ENCODE data around the gene CCDC13. TPM values are rescaled to one million over a fixed set of nuclear protein-coding genes. Genes with fewer than 3 reads are reported as not detected.
A peak's percentile ranks its signal among the peaks of the same experiment; 100 is the strongest.

CCDC13 gene
- total and polyA plus RNA-seq, 2 donors (not counting 1 experiment from before 2014, with no cell fraction given) = 0.41 to 0.66 TPM

DNA sequence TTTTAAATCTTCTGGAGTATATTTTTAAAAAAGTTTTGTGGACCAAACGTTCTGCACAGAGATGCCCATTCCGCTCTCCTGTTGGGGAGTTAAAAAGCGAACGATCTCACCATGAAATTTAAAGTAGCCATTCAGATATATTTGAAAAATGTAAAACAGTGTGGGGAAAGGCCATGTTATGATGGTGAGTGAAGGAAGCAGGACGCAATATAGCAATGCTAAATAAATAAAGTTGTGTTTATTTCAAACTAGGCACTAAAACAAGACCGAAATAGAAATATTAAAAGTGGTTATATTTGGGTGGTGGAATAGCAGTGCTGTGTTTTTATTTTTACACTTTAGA lies 327 bp upstream of the CCDC13 start:
- Histone ChIP-seq H3K4me1 (ENCODE audit: control insufficient read depth, extremely low read depth, insufficient read depth, low read length) (peaks cover 3% of the 10 kb centered on the region), H3K9me3 (ENCODE audit: control insufficient read depth, insufficient read depth, low read depth, low read length) (no peaks in the 10 kb centered on the region), H3K27ac (ENCODE audit: insufficient read depth, low read length) (peak overlapping the region; percentile 30), H3K4me2 (ENCODE audit: extremely low read depth, insufficient read depth, low read length) (peak overlapping the region; percentile 69), H2AFZ (ENCODE audit: low read length) (peak overlapping the region; percentile 33), H3K4me3 (replicated peaks in 1 of 4; ENCODE audit: control extremely low read depth in 1 of 4, insufficient read depth in 1 of 4, low read depth in 3 of 4, low read length in 4 of 4) (peak overlapping the region; percentile 40 to 79 (median 59)), H3K36me3 (ENCODE audit: control insufficient read depth, insufficient read depth, low read length) (no peaks in the 10 kb centered on the region), H4K20me1 (ENCODE audit: control insufficient read depth, extremely low read depth, insufficient read depth, low read length) (no peaks in the 10 kb centered on the region), H3K9ac (ENCODE audit: insufficient read depth, low read length) (peak overlapping the region; percentile 44), H3K79me2 (ENCODE audit: control insufficient read depth, insufficient read depth, low read length) (no peaks in the 10 kb centered on the region), H3K27me3 (ENCODE audit: control insufficient read depth, insufficient read depth, low read length) (no peaks in the 10 kb centered on the region)
- no peak for DNase-seq (ENCODE audit: low read depth in 2 of 2)
- TF ChIP-seq EZH2 (IDR thresholded peaks at IDR 0.05; ENCODE audit: low read length, missing control alignments) = no peak
- TF ChIP-seq, protein P1, sequence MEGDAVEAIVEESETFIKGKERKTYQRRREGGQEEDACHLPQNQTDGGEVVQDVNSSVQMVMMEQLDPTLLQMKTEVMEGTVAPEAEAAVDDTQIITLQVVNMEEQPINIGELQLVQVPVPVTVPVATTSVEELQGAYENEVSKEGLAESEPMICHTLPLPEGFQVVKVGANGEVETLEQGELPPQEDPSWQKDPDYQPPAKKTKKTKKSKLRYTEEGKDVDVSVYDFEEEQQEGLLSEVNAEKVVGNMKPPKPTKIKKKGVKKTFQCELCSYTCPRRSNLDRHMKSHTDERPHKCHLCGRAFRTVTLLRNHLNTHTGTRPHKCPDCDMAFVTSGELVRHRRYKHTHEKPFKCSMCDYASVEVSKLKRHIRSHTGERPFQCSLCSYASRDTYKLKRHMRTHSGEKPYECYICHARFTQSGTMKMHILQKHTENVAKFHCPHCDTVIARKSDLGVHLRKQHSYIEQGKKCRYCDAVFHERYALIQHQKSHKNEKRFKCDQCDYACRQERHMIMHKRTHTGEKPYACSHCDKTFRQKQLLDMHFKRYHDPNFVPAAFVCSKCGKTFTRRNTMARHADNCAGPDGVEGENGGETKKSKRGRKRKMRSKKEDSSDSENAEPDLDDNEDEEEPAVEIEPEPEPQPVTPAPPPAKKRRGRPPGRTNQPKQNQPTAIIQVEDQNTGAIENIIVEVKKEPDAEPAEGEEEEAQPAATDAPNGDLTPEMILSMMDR (conservative IDR thresholded peaks at IDR 0.05 in 1 of 2, IDR thresholded peaks at IDR 0.05 in 1 of 2; ENCODE audit: low read depth in 1 of 2, low read length in 2 of 2) = no peak

DNA sequence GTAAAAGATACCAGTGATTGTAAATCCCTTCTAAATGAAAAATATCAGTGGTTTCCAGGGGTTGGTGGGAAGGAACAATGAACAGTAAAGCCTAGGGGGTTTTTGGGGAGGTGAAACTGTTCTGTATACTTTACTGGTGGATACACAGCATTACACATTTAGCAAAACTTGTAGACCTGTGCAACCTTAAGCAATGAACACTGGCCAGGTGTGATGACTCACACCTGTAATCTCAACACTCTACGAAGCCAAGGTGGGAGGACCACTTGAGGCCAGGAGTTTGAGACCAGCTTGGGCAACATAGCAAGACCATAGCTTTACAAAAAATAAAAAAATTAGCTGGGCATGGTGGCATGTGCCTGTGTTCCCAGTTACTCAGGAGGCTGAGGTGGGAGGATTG lies 1.8 kb downstream of the CCDC13 start:
- H3K79me2 ChIP-seq (ENCODE audit: control insufficient read depth, insufficient read depth, low read length) = no peaks in the 10 kb centered on the region
- no peaks in the 10 kb centered on the region for H4K20me1 ChIP-seq (ENCODE audit: control insufficient read depth, extremely low read depth, insufficient read depth, low read length)
- H3K9ac ChIP-seq (ENCODE audit: insufficient read depth, low read length) = no peak overlapping the region
- H3K9me3 ChIP-seq (ENCODE audit: control insufficient read depth, insufficient read depth, low read depth, low read length) = no peaks in the 10 kb centered on the region
- no peak overlapping the region for H3K4me2 ChIP-seq (ENCODE audit: extremely low read depth, insufficient read depth, low read length)
- no peak for DNase-seq (ENCODE audit: low read depth in 2 of 2)
- H3K27me3 ChIP-seq (ENCODE audit: control insufficient read depth, insufficient read depth, low read length) = no peaks in the 10 kb centered on the region
- H3K36me3 ChIP-seq (ENCODE audit: control insufficient read depth, insufficient read depth, low read length) = no peaks in the 10 kb centered on the region
- H3K4me3 ChIP-seq (replicated peaks in 1 of 4; ENCODE audit: control extremely low read depth in 1 of 4, insufficient read depth in 1 of 4, low read depth in 3 of 4, low read length in 4 of 4) = no peak overlapping the region
- no peak overlapping the region for H3K27ac ChIP-seq (ENCODE audit: insufficient read depth, low read length)
- no peak for TF ChIP-seq EZH2 (IDR thresholded peaks at IDR 0.05; ENCODE audit: low read length, missing control alignments)
- TF ChIP-seq, protein P1 (conservative IDR thresholded peaks at IDR 0.05 in 1 of 2, IDR thresholded peaks at IDR 0.05 in 1 of 2; ENCODE audit: low read depth in 1 of 2, low read length in 2 of 2) = no peak
- H2AFZ ChIP-seq (ENCODE audit: low read length) = no peak overlapping the region
- H3K4me1 ChIP-seq (ENCODE audit: control insufficient read depth, extremely low read depth, insufficient read depth, low read length) = no peaks in the 10 kb centered on the region

DNA sequence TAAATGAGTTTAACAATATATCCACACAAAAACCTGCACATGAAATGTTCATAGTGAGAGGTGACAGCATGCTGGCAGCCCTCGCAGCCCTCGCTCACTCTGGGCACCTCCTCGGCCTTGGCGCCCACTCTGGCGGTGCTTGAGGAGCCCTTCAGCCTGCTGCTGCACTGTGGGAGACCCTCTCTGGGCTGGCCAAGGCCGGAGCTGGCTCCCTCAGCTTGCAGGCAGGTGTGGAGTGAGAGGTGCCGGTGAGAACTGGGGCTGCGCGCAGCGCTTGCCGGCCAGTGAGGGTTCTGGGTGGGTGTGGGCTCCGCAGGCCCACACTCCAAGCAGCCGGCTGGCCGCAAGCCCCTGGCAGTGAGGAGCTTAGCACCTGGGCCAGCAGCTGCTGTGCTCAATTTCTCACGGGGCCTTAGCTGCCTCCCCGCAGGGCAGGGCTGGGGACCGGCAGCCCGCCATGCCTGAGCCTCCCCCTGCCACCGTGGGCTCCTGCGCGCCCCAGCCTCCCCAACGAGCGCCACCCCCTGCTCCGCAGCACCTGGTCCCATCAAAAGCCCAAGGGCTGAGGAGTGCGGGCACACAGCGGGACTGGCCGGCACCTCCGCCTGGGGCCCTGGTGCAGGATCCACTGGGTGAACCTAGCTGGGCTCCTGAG lies 3.4 kb downstream of the CCDC13 start:
- no peak overlapping the region for H3K9ac ChIP-seq (ENCODE audit: insufficient read depth, low read length)
- H3K4me1 ChIP-seq (ENCODE audit: control insufficient read depth, extremely low read depth, insufficient read depth, low read length) = no peaks in the 10 kb centered on the region
- no peak overlapping the region for H3K4me3 ChIP-seq (replicated peaks in 1 of 4; ENCODE audit: control extremely low read depth in 1 of 4, insufficient read depth in 1 of 4, low read depth in 3 of 4, low read length in 4 of 4)
- no peaks in the 10 kb centered on the region for H4K20me1 ChIP-seq (ENCODE audit: control insufficient read depth, extremely low read depth, insufficient read depth, low read length)
- no peaks in the 10 kb centered on the region for H3K9me3 ChIP-seq (ENCODE audit: control insufficient read depth, insufficient read depth, low read depth, low read length)
- no peak overlapping the region for H2AFZ ChIP-seq (ENCODE audit: low read length)
- H3K27ac ChIP-seq (ENCODE audit: insufficient read depth, low read length) = no peak overlapping the region
- no peak for DNase-seq (ENCODE audit: low read depth in 2 of 2)
- no peak overlapping the region for H3K4me2 ChIP-seq (ENCODE audit: extremely low read depth, insufficient read depth, low read length)
- no peaks in the 10 kb centered on the region for H3K36me3 ChIP-seq (ENCODE audit: control insufficient read depth, insufficient read depth, low read length)
- no peaks in the 10 kb centered on the region for H3K79me2 ChIP-seq (ENCODE audit: control insufficient read depth, insufficient read depth, low read length)
- TF ChIP-seq, protein P1 (conservative IDR thresholded peaks at IDR 0.05 in 1 of 2, IDR thresholded peaks at IDR 0.05 in 1 of 2; ENCODE audit: low read depth in 1 of 2, low read length in 2 of 2) = no peak
- no peak for TF ChIP-seq EZH2 (IDR thresholded peaks at IDR 0.05; ENCODE audit: low read length, missing control alignments)
- peaks cover 6% of the 10 kb centered on the region for H3K27me3 ChIP-seq (ENCODE audit: control insufficient read depth, insufficient read depth, low read length)
